Activated naive CD4-positive, alpha-beta T cell treated with anti-CD3 and anti-CD28 coated beads for 36 hours (primary cell): ENCODE data around the gene DCAF8. TPM values are rescaled to one million over a fixed set of nuclear protein-coding genes. Genes with fewer than 3 reads are reported as not detected.

Source experiments
- CTCF ChIA-PET: fragments of 350-600 bp; sonication (Branson Sonifier 250); formaldehyde crosslinking; loops from one replicate; lab custom pipeline; 2021; ENCODE audit warnings: antibody characterized with exemption; lab: Charles Lee
- DNase-seq: peaks from one replicate; pipeline ENCODE4 v3.0.0-alpha.2; 2020
- H3K27ac Mint-ChIP-seq: one replicate; pipeline ENCODE4 v1.8.0; 2021; ENCODE audit warnings: mild to moderate bottlenecking, mixed read lengths
- H3K27me3 Mint-ChIP-seq: one replicate; pipeline ENCODE4 v1.8.0; 2021; ENCODE audit warnings: low read depth, mixed read lengths
- H3K36me3 Mint-ChIP-seq: one replicate; pipeline ENCODE4 v1.8.0; 2021; ENCODE audit warnings: low read depth, mixed read lengths
- H3K4me1 Mint-ChIP-seq: one replicate; pipeline ENCODE4 v1.8.0; 2021; ENCODE audit warnings: low read depth, mixed read lengths
- H3K4me3 Mint-ChIP-seq: one replicate; pipeline ENCODE4 v1.8.0; 2021; ENCODE audit warnings: mild to moderate bottlenecking, moderate library complexity, mixed read lengths
- H3K9me3 Mint-ChIP-seq: one replicate; pipeline ENCODE4 v1.8.0; 2021; ENCODE audit warnings: mixed read lengths
- intact Hi-C: fragments of 100-400 bp; cut with micrococcal nuclease; formaldehyde crosslinking; loops from one replicate; pipeline ENCODE4 v1.15.1; 2023
- total RNA-seq, 2 experiments: library from RNA; stranded (reverse); gene quantifications; one replicate each; pipeline ENCODE4 v1.2.3, GENCODE V29; 2021

The DCAF8 gene
- total RNA-seq, 2 experiments from 2014 or later = 218 to 226 TPM

DNA sequence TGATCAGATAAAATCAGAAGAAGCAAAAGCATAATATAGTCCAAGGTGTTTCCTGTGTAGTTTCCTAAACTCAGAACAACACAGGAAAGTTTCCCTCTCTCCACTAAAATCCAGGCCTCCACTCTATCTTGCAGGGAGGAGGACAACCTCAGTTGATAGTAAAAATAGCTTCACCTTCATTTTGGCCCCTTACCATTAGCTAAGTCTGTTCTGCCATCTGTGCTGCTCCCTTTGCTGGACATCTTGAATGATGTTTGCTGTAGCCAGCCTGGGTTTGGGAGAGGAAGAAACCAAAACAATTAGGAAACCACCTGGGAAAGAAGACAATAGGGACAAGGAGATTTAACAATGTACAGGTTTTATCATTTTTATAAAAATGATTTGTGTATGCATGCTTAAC, 18.6 kb downstream of the DCAF8 start:
- Mint-ChIP-seq H3K9me3 (no peaks in the 10 kb centered on the region), H3K36me3 (peaks cover 26% of the 10 kb centered on the region), H3K4me1 (peaks cover 12% of the 10 kb centered on the region)

GRCh38 chr1:160239582-160240299, 22.6 kb downstream of the DCAF8 start:
- intact Hi-C loops = no loop called here
- H3K9me3 Mint-ChIP-seq = no peaks in the 10 kb centered on the region
- no peak for DNase-seq
- no peak overlapping the region for H3K27ac Mint-ChIP-seq
- CTCF ChIA-PET = interaction anchor here (0.6 to 2.5 kb wide), 6 partner anchors 12 to 755 kb away, joined by 3 to 17 read pairs (median 4); no protein-coding TSS in a partner anchor
- H3K27me3 Mint-ChIP-seq = no peaks in the 10 kb centered on the region
- H3K4me3 Mint-ChIP-seq = no peak overlapping the region
- peaks cover 38% of the 10 kb centered on the region for H3K36me3 Mint-ChIP-seq
- H3K4me1 Mint-ChIP-seq = peaks cover 7% of the 10 kb centered on the region

More for the DNA sequence above, 18.6 kb downstream of the DCAF8 start:
- intact Hi-C loops = no loop called here
- Mint-ChIP-seq H3K27me3 (no peaks in the 10 kb centered on the region), H3K27ac (no peak overlapping the region), H3K4me3 (no peak overlapping the region)
- no peak for DNase-seq
- CTCF ChIA-PET = interaction anchor here (0.5 to 3.1 kb wide), 4 partner anchors 8 to 59 kb away, joined by 3 to 16 read pairs (median 5); no protein-coding TSS in a partner anchor

DNA sequence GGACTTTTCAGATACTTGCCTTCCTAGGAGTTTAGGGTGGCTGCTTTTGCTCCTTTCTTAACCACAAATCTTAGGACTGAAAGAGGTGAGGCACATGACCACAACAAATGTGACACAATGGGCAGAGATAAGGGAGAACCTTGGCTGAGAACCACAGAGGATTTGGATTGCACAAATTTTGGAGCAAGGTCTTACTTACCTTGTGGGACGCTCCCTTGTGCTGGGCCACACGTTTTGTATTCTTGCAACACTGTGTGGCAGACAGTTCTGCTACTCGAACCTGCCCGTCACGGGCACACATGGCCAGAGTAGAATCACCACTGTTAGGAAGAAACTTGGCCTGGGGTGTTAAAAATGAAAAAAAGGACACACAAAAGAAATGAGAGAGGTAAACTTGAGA, 23.9 kb downstream of the DCAF8 start:
- Mint-ChIP-seq H3K4me3 (no peak overlapping the region), H3K36me3 (peaks cover 39% of the 10 kb centered on the region), H3K27me3 (no peaks in the 10 kb centered on the region), H3K4me1 (peaks cover 18% of the 10 kb centered on the region), H3K27ac (no peak overlapping the region), H3K9me3 (no peaks in the 10 kb centered on the region)
- CTCF ChIA-PET = interaction anchor here (1.3 to 2.5 kb wide), 4 partner anchors 12 to 52 kb away, joined by 4 to 17 read pairs (median 8); no protein-coding TSS in a partner anchor
- intact Hi-C loops = no loop called here
- DNase-seq = no peak

- no peak for DNase-seq
- intact Hi-C loops = no loop called here
- Mint-ChIP-seq H3K4me3 (no peak overlapping the region), H3K36me3 (peaks cover 35% of the 10 kb centered on the region), H3K27ac (no peak overlapping the region), H3K4me1 (peaks cover 19% of the 10 kb centered on the region), H3K9me3 (no peaks in the 10 kb centered on the region), H3K27me3 (no peaks in the 10 kb centered on the region)
- CTCF ChIA-PET = interaction anchor here (1.3 to 2.5 kb wide), 3 partner anchors 11 to 53 kb away, joined by 4 to 17 read pairs (median 5); no protein-coding TSS in a partner anchor
These were observed 24.8 kb downstream of the DCAF8 start for GRCh38 chr1:160237558-160237957.

GRCh38 chr1:160236806-160237205, 25.5 kb downstream of the DCAF8 start:
- no peak for DNase-seq
- Mint-ChIP-seq H3K27ac (no peak overlapping the region), H3K27me3 (no peaks in the 10 kb centered on the region), H3K36me3 (peaks cover 35% of the 10 kb centered on the region), H3K4me1 (peaks cover 19% of the 10 kb centered on the region), H3K4me3 (no peak overlapping the region), H3K9me3 (no peaks in the 10 kb centered on the region)
- CTCF ChIA-PET = interaction anchor here (1.7 kb wide), 1 partner anchor 55 kb away, joined by 5 read pairs; no protein-coding TSS in a partner anchor
- intact Hi-C loops = no loop called here

- Mint-ChIP-seq H3K27me3 (no peaks in the 10 kb centered on the region), H3K4me3 (no peak overlapping the region), H3K36me3 (peaks cover 36% of the 10 kb centered on the region), H3K4me1 (peaks cover 19% of the 10 kb centered on the region), H3K9me3 (no peaks in the 10 kb centered on the region), H3K27ac (no peak overlapping the region)
- intact Hi-C loops = no loop called here
- CTCF ChIA-PET = interaction anchor here (1.2 to 2.6 kb wide), 3 partner anchors 19 to 58 kb away, joined by 6 to 12 read pairs (median 7); no protein-coding TSS in a partner anchor
- no peak for DNase-seq
These were observed 29.4 kb downstream of the DCAF8 start for GRCh38 chr1:160232911-160233310.

GRCh38 chr1:160228431-160228830, 33.9 kb downstream of the DCAF8 start:
- intact Hi-C loops = no loop called here
- no peak overlapping the region for H3K27ac Mint-ChIP-seq
- H3K36me3 Mint-ChIP-seq = peaks cover 28% of the 10 kb centered on the region
- no peak overlapping the region for H3K4me3 Mint-ChIP-seq
- CTCF ChIA-PET = interaction anchor here (0.9 to 4.7 kb wide), 4 partner anchors 9 to 149 kb away, joined by 4 to 29 read pairs (median 4); no protein-coding TSS in a partner anchor
- no peaks in the 10 kb centered on the region for H3K27me3 Mint-ChIP-seq
- H3K4me1 Mint-ChIP-seq = peaks cover 1% of the 10 kb centered on the region
- H3K9me3 Mint-ChIP-seq = no peaks in the 10 kb centered on the region
- DNase-seq = no peak

- Mint-ChIP-seq H3K27ac (no peak overlapping the region), H3K4me3 (no peak overlapping the region), H3K27me3 (no peaks in the 10 kb centered on the region), H3K9me3 (no peaks in the 10 kb centered on the region), H3K36me3 (peaks cover 29% of the 10 kb centered on the region), H3K4me1 (no peaks in the 10 kb centered on the region)
- intact Hi-C loops = no loop called here
- no peak for DNase-seq
- CTCF ChIA-PET = interaction anchor here (0.9 to 4.7 kb wide), 5 partner anchors 25 to 149 kb away, joined by 3 to 29 read pairs (median 4); no protein-coding TSS in a partner anchor
These were observed 34.8 kb downstream of the DCAF8 start for GRCh38 chr1:160227561-160227960.

DNA sequence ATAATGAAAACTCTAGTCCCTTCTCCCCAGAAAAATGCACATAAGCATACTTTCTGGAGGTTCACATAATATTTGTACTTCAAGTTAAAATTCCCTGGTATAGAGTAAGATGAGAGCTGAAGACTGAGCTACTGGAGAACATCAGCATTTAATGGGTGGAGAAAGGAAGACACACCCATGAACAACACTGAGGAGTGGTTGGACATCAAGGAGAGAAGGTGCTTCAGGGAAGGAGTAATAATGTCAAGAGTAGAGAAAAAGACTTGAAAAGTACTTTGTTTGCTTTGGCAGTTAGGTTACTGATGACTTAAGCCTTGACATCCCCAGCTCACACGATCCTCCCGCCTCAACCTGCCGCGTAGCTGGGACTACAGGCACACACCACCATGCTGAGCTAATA, 35.3 kb downstream of the DCAF8 start:
- no peak for DNase-seq
- H3K36me3 Mint-ChIP-seq = peaks cover 34% of the 10 kb centered on the region
- CTCF ChIA-PET = interaction anchor here (0.9 to 4.7 kb wide), 5 partner anchors 11 to 64 kb away, joined by 3 to 29 read pairs (median 4); no protein-coding TSS in a partner anchor
- no peaks in the 10 kb centered on the region for H3K27me3 Mint-ChIP-seq
- no peaks in the 10 kb centered on the region for H3K4me1 Mint-ChIP-seq
- no peak overlapping the region for H3K4me3 Mint-ChIP-seq
- intact Hi-C loops = no loop called here
- no peaks in the 10 kb centered on the region for H3K9me3 Mint-ChIP-seq
- H3K27ac Mint-ChIP-seq = no peak overlapping the region

- H3K27me3 Mint-ChIP-seq = no peaks in the 10 kb centered on the region
- H3K27ac Mint-ChIP-seq = no peak overlapping the region
- H3K4me3 Mint-ChIP-seq = no peak overlapping the region
- CTCF ChIA-PET = interaction anchor here (0.9 to 4.7 kb wide), 5 partner anchors 12 to 65 kb away, joined by 3 to 29 read pairs (median 4); no protein-coding TSS in a partner anchor
- H3K36me3 Mint-ChIP-seq = peaks cover 34% of the 10 kb centered on the region
- intact Hi-C loops = no loop called here
- DNase-seq = no peak
- H3K9me3 Mint-ChIP-seq = no peaks in the 10 kb centered on the region
- H3K4me1 Mint-ChIP-seq = no peaks in the 10 kb centered on the region
These were observed 35.7 kb downstream of the DCAF8 start for GRCh38 chr1:160226623-160227022.

- Mint-ChIP-seq H3K27me3 (no peaks in the 10 kb centered on the region), H3K4me1 (no peaks in the 10 kb centered on the region), H3K9me3 (no peaks in the 10 kb centered on the region), H3K27ac (no peak overlapping the region), H3K4me3 (no peak overlapping the region), H3K36me3 (peaks cover 26% of the 10 kb centered on the region)
- CTCF ChIA-PET = interaction anchor here (0.6 to 1.5 kb wide), 5 partner anchors 10 to 146 kb away, joined by 3 to 5 read pairs (median 3); no protein-coding TSS in a partner anchor
- DNase-seq = no peak
- intact Hi-C loops = no loop called here
These were observed 37.0 kb downstream of the DCAF8 start for GRCh38 chr1:160225345-160225744.

DNA sequence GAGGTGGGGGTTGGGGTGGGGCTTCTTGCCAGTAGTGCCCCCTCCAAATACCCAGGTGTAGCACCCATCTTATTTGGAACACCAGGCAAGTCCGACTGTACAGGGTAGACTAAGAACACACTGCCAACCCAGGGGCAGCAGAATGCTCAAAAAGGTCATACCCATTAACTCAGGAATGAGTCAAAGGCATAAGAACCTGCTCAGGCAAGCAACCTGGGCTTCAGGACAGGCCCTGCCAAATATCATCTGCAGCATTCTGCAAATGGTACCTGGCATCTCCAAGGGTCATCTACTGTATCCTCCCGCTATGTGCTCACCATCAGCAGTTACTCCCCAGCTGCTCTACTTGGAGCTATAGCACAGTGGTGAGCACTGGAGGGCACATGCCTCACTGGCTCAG, 37.7 kb downstream of the DCAF8 start:
- no peak overlapping the region for H3K4me3 Mint-ChIP-seq
- H3K4me1 Mint-ChIP-seq = no peaks in the 10 kb centered on the region
- DNase-seq = no peak
- H3K27ac Mint-ChIP-seq = no peak overlapping the region
- CTCF ChIA-PET = interaction anchor here (1.3 to 1.5 kb wide), 4 partner anchors 28 to 145 kb away, joined by 3 to 5 read pairs (median 4); no protein-coding TSS in a partner anchor
- peaks cover 22% of the 10 kb centered on the region for H3K36me3 Mint-ChIP-seq
- intact Hi-C loops = no loop called here
- H3K9me3 Mint-ChIP-seq = no peaks in the 10 kb centered on the region
- no peaks in the 10 kb centered on the region for H3K27me3 Mint-ChIP-seq
